H1 (cell line): ENCODE results near the gene ANKIB1. TPM values are rescaled to one million over a fixed set of nuclear protein-coding genes. Genes with fewer than 3 reads are reported as not detected.

ENCODE experiments used
- CTCF ChIA-PET: fragments of 300-600 bp; sonication (Branson Sonifier 250); formaldehyde crosslinking; loops from one replicate; lab custom pipeline; 2021; ENCODE audit not compliant: partially characterized antibody; lab: Charles Lee
- POLR2A ChIA-PET: fragments of 300-600 bp; sonication (Branson Sonifier 250); formaldehyde crosslinking; loops from one replicate; lab custom pipeline; 2021; ENCODE audit warnings: inconsistent platforms; ENCODE audit not compliant: partially characterized antibody; lab: Charles Lee
- DNase-seq, 2 experiments: peaks; one replicate each; pipeline versions ENCODE4 v3.0.0 to v3.0.0-alpha.2; 2010 to 2022; ENCODE audit warnings: low spot score in 2 of 2, low read depth in 1 of 2, mixed read lengths in 1 of 2
- FAIRE-seq: peaks from 2 replicates; lab custom pipeline; 2011; peaks lifted over from hg19 to GRCh38; lab: Jason Lieb, UNC
- H2AFZ ChIP-seq: 2 replicates; pipeline ENCODE4 v1.8.1; 2012; ENCODE audit warnings: low read length, inconsistent platforms
- H2AK5ac ChIP-seq: 2 replicates; pipeline ENCODE4 v1.6.1; 2013; ENCODE audit warnings: low read depth, low read length
- H2BK120ac ChIP-seq: replicated peaks from 2 replicates; pipeline ENCODE3; 2013; ENCODE audit warnings: low read depth, low read length, inconsistent platforms
- H2BK12ac ChIP-seq: 2 replicates; pipeline ENCODE4 v1.6.1; 2013; ENCODE audit warnings: low read depth, low read length
- H2BK15ac ChIP-seq: 2 replicates; pipeline ENCODE4 v1.6.1; 2013; ENCODE audit warnings: low read length
- H2BK20ac ChIP-seq: 2 replicates; pipeline ENCODE4 v1.6.1; 2013; ENCODE audit warnings: low read length
- H2BK5ac ChIP-seq: 2 replicates; pipeline ENCODE4 v1.6.1; 2013; ENCODE audit warnings: low read depth, low read length
- H3K14ac ChIP-seq: 2 replicates; pipeline ENCODE4 v1.6.1; 2013; ENCODE audit warnings: inconsistent platforms; ENCODE audit not compliant: insufficient read length
- H3K18ac ChIP-seq: 2 replicates; pipeline ENCODE4 v1.6.1; 2013; ENCODE audit warnings: low read length; ENCODE audit errors: extremely low read depth
- H3K23ac ChIP-seq: 2 replicates; pipeline ENCODE4 v1.6.1; 2013; ENCODE audit warnings: inconsistent platforms; ENCODE audit not compliant: insufficient read length
- H3K23me2 ChIP-seq: 2 replicates; pipeline ENCODE4 v1.6.1; 2013; ENCODE audit warnings: low read depth, low read length
- H3K27ac ChIP-seq: 2 replicates; pipeline ENCODE4 v1.6.1; 2011; ENCODE audit warnings: low read depth, low read length, inconsistent platforms
- H3K27me3 ChIP-seq, 4 experiments: replicated peaks in 1 of 4; 1 replicate in 1 of 4; 2 replicates in 3 of 4; pipeline versions ENCODE4 v1.6.1 to v1.8.1; 2011 to 2013; ENCODE audit warnings: low read length in 3 of 4, mild to moderate bottlenecking in 3 of 4, inconsistent platforms in 2 of 4, mixed read lengths in 2 of 4, moderate library complexity in 1 of 4; ENCODE audit not compliant: control insufficient read depth in 3 of 4, insufficient read depth in 3 of 4; ENCODE audit errors: extremely low read depth in 1 of 4
- H3K36me3 ChIP-seq, 4 experiments: 2 replicates each; pipeline versions ENCODE4 v1.6.1 to v1.8.1; 2011 to 2013; ENCODE audit warnings: mild to moderate bottlenecking in 4 of 4, low read length in 3 of 4, moderate library complexity in 2 of 4, control low read depth in 1 of 4, inconsistent platforms in 1 of 4; ENCODE audit not compliant: insufficient read depth in 4 of 4, control insufficient read depth in 2 of 4
- H3K4ac ChIP-seq: replicated peaks from 2 replicates; pipeline ENCODE3; 2013; ENCODE audit warnings: low read length, low read depth, mixed read lengths, inconsistent platforms; ENCODE audit not compliant: insufficient read length
- H3K4me1 ChIP-seq, 4 experiments: replicated peaks in 1 of 4; 1 replicate in 1 of 4; 2 replicates in 3 of 4; pipeline versions ENCODE4 v1.6.1 to v1.8.1; 2011 to 2013; ENCODE audit warnings: low read length in 3 of 4, inconsistent platforms in 2 of 4, mixed read lengths in 1 of 4; ENCODE audit not compliant: insufficient read depth in 4 of 4, control insufficient read depth in 3 of 4
- H3K4me2 ChIP-seq, 2 experiments: 2 replicates each; pipeline versions ENCODE4 v1.6.1 to v1.8.1; 2011 to 2013; ENCODE audit warnings: low read depth in 2 of 2, low read length in 2 of 2, control low read depth in 1 of 2, inconsistent platforms in 1 of 2, mild to moderate bottlenecking in 1 of 2; ENCODE audit not compliant: insufficient read depth in 1 of 2
- H3K4me3 ChIP-seq, 4 experiments: fragments of 200-600, 300-600 bp in 1 of 4; sonication (generic), shearing (Covaris generic), sonication (Bioruptor Twin) in 1 of 4; 2 replicates each; pipeline versions ENCODE4 v1.5.1 to v1.8.1; 2011 to 2016; ENCODE audit warnings: low read length in 4 of 4, low read depth in 3 of 4, control low read depth in 2 of 4, inconsistent platforms in 2 of 4, mild to moderate bottlenecking in 2 of 4, mixed read lengths in 1 of 4, moderate library complexity in 1 of 4; ENCODE audit not compliant: insufficient read depth in 2 of 4; ENCODE audit errors: extremely low read depth in 1 of 4
- H3K56ac ChIP-seq: replicated peaks from 2 replicates; pipeline ENCODE3; 2013; ENCODE audit warnings: low read depth, mild to moderate bottlenecking, mixed read lengths, low read length, inconsistent platforms; ENCODE audit not compliant: insufficient read length
- H3K79me1 ChIP-seq: 2 replicates; pipeline ENCODE4 v1.6.1; 2013; ENCODE audit warnings: low read depth, low read length, control low read depth
- H3K79me2 ChIP-seq, 2 experiments: 2 replicates each; pipeline versions ENCODE4 v1.6.1 to v1.8.1; 2012 to 2013; ENCODE audit warnings: low read length in 2 of 2, mild to moderate bottlenecking in 2 of 2, inconsistent platforms in 1 of 2; ENCODE audit not compliant: insufficient read depth in 2 of 2, control insufficient read depth in 1 of 2
- H3K9ac ChIP-seq, 4 experiments: replicated peaks in 1 of 4; 1 replicate in 1 of 4; 2 replicates in 3 of 4; pipeline versions ENCODE4 v1.6.1 to v1.8.1; 2011 to 2013; ENCODE audit warnings: low read depth in 3 of 4, low read length in 3 of 4, control low read depth in 2 of 4, mild to moderate bottlenecking in 2 of 4, moderate library complexity in 2 of 4, inconsistent platforms in 1 of 4; ENCODE audit errors: extremely low read depth in 1 of 4
- H3K9me3 ChIP-seq, 2 experiments: 2 replicates each; pipeline versions ENCODE4 v1.6.1 to v1.8.1; 2012 to 2013; ENCODE audit warnings: mild to moderate bottlenecking in 2 of 2, moderate library complexity in 2 of 2, control low read depth in 1 of 2, inconsistent platforms in 1 of 2, low read depth in 1 of 2, low read length in 1 of 2, mixed read lengths in 1 of 2; ENCODE audit not compliant: insufficient read depth in 2 of 2
- H4K20me1 ChIP-seq, 2 experiments: replicated peaks in 1 of 2; 2 replicates each; pipeline versions ENCODE3 to v1.8.1; 2011 to 2013; ENCODE audit warnings: inconsistent platforms in 2 of 2, low read length in 2 of 2, mild to moderate bottlenecking in 1 of 2; ENCODE audit not compliant: insufficient read depth in 2 of 2, control insufficient read depth in 1 of 2
- H4K5ac ChIP-seq: 2 replicates; pipeline ENCODE4 v1.6.1; 2013; ENCODE audit warnings: low read length, low read depth, mixed read lengths, inconsistent platforms; ENCODE audit not compliant: insufficient read length
- H4K8ac ChIP-seq: 2 replicates; pipeline ENCODE4 v1.8.0; 2013; ENCODE audit warnings: mild to moderate bottlenecking, moderate library complexity, low read length, inconsistent platforms; ENCODE audit not compliant: insufficient read depth; ENCODE audit errors: extremely low read depth
- H4K91ac ChIP-seq: replicated peaks from 2 replicates; pipeline ENCODE3; 2013; ENCODE audit warnings: low read length, mixed read lengths, inconsistent platforms; ENCODE audit not compliant: insufficient read length
- CREB1 ChIP-seq: IDR thresholded peaks from 2 replicates; pipeline ENCODE4 v1.6.1; 2012; ENCODE audit warnings: inconsistent platforms
- EGR1 ChIP-seq: IDR thresholded peaks from 2 replicates; pipeline ENCODE4 v1.6.1; 2011; ENCODE audit warnings: low read depth, low read length, borderline replicate concordance
- JUN ChIP-seq: IDR thresholded peaks from 2 replicates; pipeline ENCODE4 v1.6.1; 2011; ENCODE audit warnings: low read depth, mild to moderate bottlenecking, improper control_type of control experiment, low read length
- KDM1A ChIP-seq: fragments of 200-600, 300-600 bp; sonication (generic); IDR thresholded peaks from 2 replicates; pipeline ENCODE4 v1.7.1; 2016; ENCODE audit warnings: mild to moderate bottlenecking, low read length, borderline replicate concordance
- KDM5A ChIP-seq: fragments of 200-600 bp; IDR thresholded peaks from 2 replicates; pipeline ENCODE4 v1.7.1; 2012; ENCODE audit warnings: mild to moderate bottlenecking, low read length, inconsistent platforms, mixed read lengths
- MAFK ChIP-seq: IDR thresholded peaks from 2 replicates; pipeline ENCODE4 v1.6.1; 2012; ENCODE audit warnings: low read depth, mild to moderate bottlenecking, improper control_type of control experiment, low read length
- MAX ChIP-seq: IDR thresholded peaks from 2 replicates; pipeline ENCODE4 v1.6.1; 2012; ENCODE audit warnings: inconsistent platforms
- NRF1 ChIP-seq: IDR thresholded peaks from 2 replicates; pipeline ENCODE4 v1.6.1; 2011; ENCODE audit warnings: mild to moderate bottlenecking, low read depth, low read length, improper control_type of control experiment
- POLR2A ChIP-seq, 2 experiments: IDR thresholded peaks; 1 replicate in 1 of 2; 2 replicates in 1 of 2; pipeline ENCODE4 v1.6.1; 2011; ENCODE audit warnings: low read depth in 2 of 2, low read length in 2 of 2, mild to moderate bottlenecking in 2 of 2; ENCODE audit errors: control extremely low read depth in 1 of 2
- RBBP5 ChIP-seq: IDR thresholded peaks from 2 replicates; pipeline ENCODE4 v1.7.1; 2012; ENCODE audit warnings: low read depth, mild to moderate bottlenecking, inconsistent platforms, low read length, moderate library complexity, borderline replicate concordance
- SP2 ChIP-seq: IDR thresholded peaks from 2 replicates; pipeline ENCODE4 v1.6.1; 2012; ENCODE audit warnings: mild to moderate bottlenecking, low read length, inconsistent platforms
- SUZ12 ChIP-seq: fragments of 200-600 bp; sonication (generic); IDR thresholded peaks from 2 replicates; pipeline ENCODE4 v1.6.1; 2012; ENCODE audit warnings: mild to moderate bottlenecking, inconsistent platforms, low read length, moderate library complexity, mixed read lengths
- TAF1 ChIP-seq: IDR thresholded peaks from 2 replicates; pipeline ENCODE4 v1.6.1; 2011; ENCODE audit warnings: mild to moderate bottlenecking, low read depth, low read length
- TBP ChIP-seq: IDR thresholded peaks from 2 replicates; pipeline ENCODE4 v1.6.1; 2011; ENCODE audit warnings: low read depth, low read length, improper control_type of control experiment
- USF2 ChIP-seq: IDR thresholded peaks from 2 replicates; pipeline ENCODE4 v1.6.1; 2011; ENCODE audit warnings: low read length, improper control_type of control experiment
- WGBS, 2 experiments: shearing (Covaris generic) in 1 of 2; methylation state at CpG; one replicate each; pipeline versions ENCODE4 v1.1.6 to v1.1.7; 2013 to 2015; ENCODE audit warnings: low lambda C conversion rate in 2 of 2, mixed read lengths in 2 of 2, inconsistent platforms in 1 of 2, low coverage in 1 of 2, missing lambda C conversion rate in 1 of 2; ENCODE audit not compliant: insufficient replicate concordance in 2 of 2, insufficient coverage in 1 of 2, insufficient read length in 1 of 2; ENCODE audit errors: extremely low coverage in 1 of 2, missing lambda C conversion rate in 1 of 2; 5-methylcytosine and 5-hydroxymethylcytosine counted together
- polyA plus RNA-seq, 7 experiments: library from polyadenylated mRNA; depleted of rRNA in 3 of 7; stranded (reverse) in 5 of 7; unstranded in 2 of 7; fragments of >200 nt in 5 of 7; fragments of 200-250 nt in 2 of 7; gene quantifications; 1 replicate in 5 of 7; 2 replicates in 1 of 7; 4 replicates in 1 of 7; pipeline versions ENCODE4 v1.2.1 to v1.2.3, GENCODE V29; 2011 to 2013; ENCODE audit warnings: missing spikeins in 2 of 7, mixed read lengths in 2 of 7
- total RNA-seq: library from RNA; stranded (reverse); fragmentation: NEBNext Ultra II Directional; extraction: Animal tissue kit (Norgen Biotek cat#: 25700); gene quantifications from 2 replicates; pipeline ENCODE4 v1.2.1, GENCODE V29; 2021

The ANKIB1 gene
- total and polyA plus RNA-seq, 2 of the 8 experiments (the other 6 are each of a cell fraction or from before 2014, with no cell fraction given) = 19.2 to 43.0 TPM

GRCh38 chr7:92255308-92255707, 9.5 kb downstream of the ANKIB1 start:
- Histone ChIP-seq H2AK5ac (no peak overlapping the region), H4K20me1 (peaks cover 0 to 5% of the 10 kb centered on the region in 2 experiments), H3K23me2 (no peaks in the 10 kb centered on the region), H3K23ac (no peak overlapping the region), H3K79me2 (peaks cover 6 to 95% of the 10 kb centered on the region in 2 experiments), H3K4ac (no peak overlapping the region), H4K5ac (no peak overlapping the region), H2BK5ac (no peak overlapping the region), H3K36me3 (peaks cover 0 to 2% (median 0%) of the 10 kb centered on the region in 4 experiments; a peak in 1 of 8 replicates), H2BK20ac (no peak overlapping the region), H4K91ac (no peak overlapping the region), H2BK12ac (no peak overlapping the region), H3K14ac (no peak overlapping the region), H2BK120ac (no peak overlapping the region), H3K9ac (no peak overlapping the region), H3K27me3 (no peaks in the 10 kb centered on the region), H3K79me1 (peaks cover 3% of the 10 kb centered on the region), H2AFZ (no peak overlapping the region), H3K4me1 (no peaks in the 10 kb centered on the region), H3K9me3 (peaks cover 2 to 3% of the 10 kb centered on the region in 2 experiments; a peak in 1 of 4 replicates), H2BK15ac (no peak overlapping the region), H3K18ac (no peak overlapping the region), H3K56ac (no peak overlapping the region), H3K27ac (no peak overlapping the region), H3K4me2 (no peak overlapping the region), H3K4me3 (no peak overlapping the region), H4K8ac (no peak overlapping the region)
- no peak for FAIRE-seq
- no peak for DNase-seq
- no peak for TF ChIP-seq JUN
- TF ChIP-seq TBP = no peak
- no peak for TF ChIP-seq MAFK
- TF ChIP-seq POLR2A (IDR thresholded peaks at IDR 0.05; ENCODE audit: control extremely low read depth in 1 of 2, low read depth in 2 of 2, low read length in 2 of 2) = no peak
- TF ChIP-seq KDM5A = no peak
- no peak for TF ChIP-seq SP2
- TF ChIP-seq SUZ12 = no peak
- no peak for TF ChIP-seq EGR1
- TF ChIP-seq RBBP5 = no peak
- no peak for TF ChIP-seq KDM1A
- TF ChIP-seq USF2 = no peak
- no peak for TF ChIP-seq NRF1
- no peak for TF ChIP-seq TAF1
- TF ChIP-seq MAX = no peak
- TF ChIP-seq CREB1 = no peak
- CTCF ChIA-PET = interaction anchor here (2.1 kb wide), 1 partner anchor 9 kb away, joined by 7 read pairs; no protein-coding TSS in a partner anchor
- POLR2A ChIA-PET = interaction anchor here (1.7 kb wide), 1 partner anchor 10 kb away, joined by 4 read pairs; the partner anchor contains the start of genes ANKIB1 and KRIT1
- 95% methylated on average over 4 of the region's 4 CpGs; no CpG with 5 or more reads in 1 of the 2 experiments for WGBS, 2 experiments
